KMS-11 (cell line): Measurements from ENCODE around the gene FMC1.

Experiments
- H2AFZ ChIP-seq: fragments of 200-600 bp; sonication (generic); 2 replicates; pipeline ENCODE4 v1.6.1; 2016; ENCODE audit warnings: antibody characterized with exemption, mixed run types, low read depth
- H3K27ac ChIP-seq: fragments of 200-600 bp; sonication (generic); 2 replicates; pipeline ENCODE4 v1.6.1; 2016; ENCODE audit warnings: mild to moderate bottlenecking, mixed run types
- H3K27me3 ChIP-seq: fragments of 200-600 bp; sonication (generic); 2 replicates; pipeline ENCODE4 v1.6.1; 2017; ENCODE audit warnings: mild to moderate bottlenecking, low read depth, mixed run types, moderate library complexity; ENCODE audit not compliant: insufficient read depth
- H3K36me3 ChIP-seq: fragments of 200-600 bp; sonication (generic); 2 replicates; pipeline ENCODE4 v1.6.1; 2017; ENCODE audit warnings: mild to moderate bottlenecking, mixed run types; ENCODE audit not compliant: insufficient read depth
- H3K4me1 ChIP-seq: fragments of 200-600 bp; sonication (generic); 2 replicates; pipeline ENCODE4 v1.6.1; 2016; ENCODE audit warnings: mild to moderate bottlenecking, low read depth, mixed run types; ENCODE audit not compliant: poor library complexity, severe bottlenecking
- H3K4me2 ChIP-seq: fragments of 200-600 bp; sonication (generic); 2 replicates; pipeline ENCODE4 v1.7.0; 2016; ENCODE audit warnings: mild to moderate bottlenecking, mixed run types
- H3K4me3 ChIP-seq: fragments of 200-600 bp; sonication (generic); IDR thresholded peaks from 2 replicates; pipeline ENCODE4 v1.6.1; 2017; ENCODE audit warnings: low read depth, low read length, mixed read lengths; ENCODE audit not compliant: insufficient read depth
- H3K79me2 ChIP-seq: fragments of 200-600 bp; sonication (generic); 2 replicates; pipeline ENCODE4 v1.6.1; 2016; ENCODE audit warnings: low read depth, mixed run types; ENCODE audit not compliant: insufficient read depth
- H3K9ac ChIP-seq: fragments of 200-600 bp; sonication (generic); 2 replicates; pipeline ENCODE4 v1.6.1; 2016; ENCODE audit warnings: mild to moderate bottlenecking, mixed run types
- H4K20me1 ChIP-seq: fragments of 200-600 bp; sonication (generic); 2 replicates; pipeline ENCODE4 v1.6.1; 2016; ENCODE audit warnings: mild to moderate bottlenecking, mixed run types; ENCODE audit not compliant: insufficient read depth
- TF ChIP-seq, protein P1 (sequence below): fragments of 200-600 bp; sonication (generic); conservative IDR thresholded peaks from 2 replicates; pipeline ENCODE4 v1.6.1; 2017; ENCODE audit warnings: low read depth, mild to moderate bottlenecking, antibody characterized with exemption, low read length, moderate library complexity, mixed read lengths

Gene FMC1

DNA sequence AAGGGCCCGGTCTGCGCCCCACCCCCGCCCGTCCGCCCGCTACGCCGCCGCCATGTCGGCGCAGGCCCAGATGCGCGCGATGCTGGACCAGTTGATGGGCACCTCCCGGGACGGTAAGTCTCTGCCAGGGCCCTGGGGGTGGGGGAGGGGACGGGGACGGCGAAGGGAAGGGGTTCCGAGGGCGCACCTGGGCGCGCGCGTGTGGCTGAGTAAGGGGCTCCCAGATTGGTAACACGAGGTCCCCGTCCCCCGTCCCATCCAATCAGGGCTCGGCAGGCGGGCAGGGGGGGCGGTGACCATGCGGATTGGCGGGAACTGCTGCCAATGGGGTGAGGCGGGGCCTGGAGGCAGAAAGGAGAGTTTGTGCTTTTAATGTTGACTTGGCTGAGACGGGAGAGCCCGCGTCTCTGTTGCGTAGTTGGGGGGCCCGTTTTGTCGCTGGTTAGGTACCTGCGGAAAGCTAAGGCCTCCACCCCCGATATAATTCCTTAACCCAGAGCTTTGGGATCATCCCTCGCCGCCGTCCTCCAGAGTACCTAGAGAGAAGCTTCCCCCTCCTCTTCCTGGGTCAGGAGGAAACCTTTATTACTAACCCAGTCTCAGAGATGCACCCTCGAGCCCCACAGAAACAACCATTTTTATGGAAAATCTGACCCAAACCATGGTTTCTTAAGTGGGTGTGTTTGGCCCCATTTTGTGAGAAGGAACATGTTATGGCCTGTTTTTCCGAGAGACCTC lies 19.2 kb downstream of the FMC1 start:
- peaks cover 23% of the 10 kb centered on the region for H4K20me1 ChIP-seq
- no peaks in the 10 kb centered on the region for H3K27me3 ChIP-seq
- H3K27ac ChIP-seq: peak overlapping the region; percentile 96
- H3K9ac ChIP-seq: peak overlapping the region; percentile 94
- TF ChIP-seq, protein P1, sequence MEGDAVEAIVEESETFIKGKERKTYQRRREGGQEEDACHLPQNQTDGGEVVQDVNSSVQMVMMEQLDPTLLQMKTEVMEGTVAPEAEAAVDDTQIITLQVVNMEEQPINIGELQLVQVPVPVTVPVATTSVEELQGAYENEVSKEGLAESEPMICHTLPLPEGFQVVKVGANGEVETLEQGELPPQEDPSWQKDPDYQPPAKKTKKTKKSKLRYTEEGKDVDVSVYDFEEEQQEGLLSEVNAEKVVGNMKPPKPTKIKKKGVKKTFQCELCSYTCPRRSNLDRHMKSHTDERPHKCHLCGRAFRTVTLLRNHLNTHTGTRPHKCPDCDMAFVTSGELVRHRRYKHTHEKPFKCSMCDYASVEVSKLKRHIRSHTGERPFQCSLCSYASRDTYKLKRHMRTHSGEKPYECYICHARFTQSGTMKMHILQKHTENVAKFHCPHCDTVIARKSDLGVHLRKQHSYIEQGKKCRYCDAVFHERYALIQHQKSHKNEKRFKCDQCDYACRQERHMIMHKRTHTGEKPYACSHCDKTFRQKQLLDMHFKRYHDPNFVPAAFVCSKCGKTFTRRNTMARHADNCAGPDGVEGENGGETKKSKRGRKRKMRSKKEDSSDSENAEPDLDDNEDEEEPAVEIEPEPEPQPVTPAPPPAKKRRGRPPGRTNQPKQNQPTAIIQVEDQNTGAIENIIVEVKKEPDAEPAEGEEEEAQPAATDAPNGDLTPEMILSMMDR: no peak
- peaks cover 61% of the 10 kb centered on the region for H3K79me2 ChIP-seq
- H3K36me3 ChIP-seq: no peaks in the 10 kb centered on the region; the same call in 1 of the 2 replicates
- peaks cover 56% of the 10 kb centered on the region for H3K4me1 ChIP-seq
- peak overlapping the region; percentile 5; the same call in 1 of the 2 replicates for H2AFZ ChIP-seq
- peak overlapping the region; percentile 96 for H3K4me2 ChIP-seq
- peak overlapping the region; percentile 36 for H3K4me3 ChIP-seq

DNA sequence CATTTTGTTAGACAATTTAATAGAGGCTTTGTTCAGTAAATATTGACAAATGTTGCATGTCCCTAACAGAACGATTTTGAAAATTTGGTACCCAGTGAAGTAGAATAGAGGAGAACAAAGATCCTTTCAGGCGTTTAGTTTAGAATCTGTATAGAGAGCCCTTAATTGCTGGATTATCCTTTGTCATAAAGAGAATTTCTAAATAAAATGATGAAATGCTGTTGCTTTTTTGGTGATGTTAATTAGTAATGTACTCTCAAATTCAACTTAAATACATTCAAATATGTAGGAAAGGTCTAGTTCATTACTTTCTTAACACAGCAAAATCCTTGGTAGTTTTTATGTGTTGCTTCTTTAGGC lies 19.8 kb downstream of the FMC1 start:
- Histone ChIP-seq H3K9ac (peak overlapping the region; percentile 94), H3K4me1 (peaks cover 56% of the 10 kb centered on the region), H3K4me3 (peak overlapping the region; percentile 36), H3K36me3 (no peaks in the 10 kb centered on the region; the same call in 1 of the 2 replicates), H4K20me1 (peaks cover 29% of the 10 kb centered on the region), H3K27ac (peak overlapping the region; percentile 96), H3K27me3 (no peaks in the 10 kb centered on the region), H3K79me2 (peaks cover 67% of the 10 kb centered on the region), H2AFZ (peak overlapping the region; percentile 5; the same call in 1 of the 2 replicates), H3K4me2 (peak overlapping the region; percentile 96)
- TF ChIP-seq, protein P1: no peak

DNA sequence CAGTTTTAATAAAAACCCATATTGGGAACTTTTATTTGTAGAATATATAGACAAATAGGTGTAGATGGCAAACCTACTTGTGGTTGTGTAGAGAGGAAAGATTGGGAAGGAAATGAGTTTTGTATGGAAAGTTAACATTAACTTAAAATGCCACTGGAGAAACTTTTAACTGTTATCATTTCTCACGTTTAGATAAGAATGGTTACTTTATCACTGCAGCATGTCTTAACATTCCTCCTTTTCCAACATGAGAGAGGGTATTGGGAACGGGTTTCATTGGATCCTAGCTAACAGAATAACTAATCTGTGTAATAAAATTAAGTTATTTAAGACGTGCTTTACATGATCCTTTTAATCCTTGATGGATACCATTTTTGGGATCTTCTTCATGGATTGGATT lies 20.4 kb downstream of the FMC1 start:
- Histone ChIP-seq H3K79me2 (peaks cover 72% of the 10 kb centered on the region), H3K4me3 (no peak overlapping the region), H4K20me1 (peaks cover 29% of the 10 kb centered on the region), H3K27me3 (no peaks in the 10 kb centered on the region), H3K27ac (peak overlapping the region; percentile 96), H3K9ac (peak overlapping the region; percentile 94), H3K4me2 (peak overlapping the region; percentile 96), H2AFZ (no peak overlapping the region), H3K4me1 (peaks cover 56% of the 10 kb centered on the region), H3K36me3 (no peaks in the 10 kb centered on the region; the same call in 1 of the 2 replicates)
- TF ChIP-seq, protein P1: no peak

DNA sequence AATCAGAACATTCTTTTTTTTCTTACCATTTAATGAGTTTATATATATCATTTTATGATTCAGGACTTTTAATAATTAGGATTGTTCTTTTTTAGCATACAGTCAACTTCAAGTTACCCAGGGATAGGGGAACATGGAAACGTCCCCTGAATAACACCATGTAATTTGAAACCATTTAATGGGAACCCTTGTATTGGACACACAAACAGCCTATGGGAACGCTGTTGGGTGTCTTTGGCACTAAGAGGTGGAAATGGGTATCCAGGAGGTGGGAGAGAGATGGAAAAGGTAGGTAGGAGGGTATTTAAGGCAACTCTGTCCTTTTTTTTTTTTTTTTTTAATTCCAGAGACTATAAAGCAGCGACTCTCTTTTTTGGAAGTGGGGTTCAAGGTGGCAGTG lies 21.2 kb downstream of the FMC1 start:
- H3K9ac ChIP-seq: no peak overlapping the region
- H3K27ac ChIP-seq: no peak overlapping the region
- H3K4me1 ChIP-seq: peaks cover 52% of the 10 kb centered on the region
- H3K4me3 ChIP-seq: no peak overlapping the region
- H3K36me3 ChIP-seq: peaks cover 3% of the 10 kb centered on the region; the same call in 1 of the 2 replicates
- peak overlapping the region; percentile 96 for H3K4me2 ChIP-seq
- peaks cover 72% of the 10 kb centered on the region for H3K79me2 ChIP-seq
- H3K27me3 ChIP-seq: no peaks in the 10 kb centered on the region
- no peak overlapping the region for H2AFZ ChIP-seq
- H4K20me1 ChIP-seq: peaks cover 34% of the 10 kb centered on the region
- TF ChIP-seq, protein P1: no peak
